K562 (cell line): ENCODE data around the gene B3GALNT1.

ENCODE experiments used
- E2F3 ChIP-seq: fragments of 250-450 bp; sonication (Bioruptor Pico); IDR thresholded peaks from 2 replicates; pipeline ENCODE4 v1.4.0; 2020; ENCODE audit warnings: mild to moderate bottlenecking
- EZH2 ChIP-seq: IDR thresholded peaks from 2 replicates; pipeline ENCODE4 v1.6.1; 2012; ENCODE audit warnings: low read depth, mild to moderate bottlenecking, inconsistent platforms, low read length, borderline replicate concordance
- PHF8 ChIP-seq: fragments of 200-600 bp; sonication (generic); IDR thresholded peaks from 2 replicates; pipeline ENCODE4 v1.6.1; 2012; ENCODE audit warnings: mixed run types, mild to moderate bottlenecking, inconsistent platforms, low read length, moderate library complexity, borderline replicate concordance
- POLR2AphosphoS5 ChIP-seq: IDR thresholded peaks from 2 replicates; pipeline ENCODE4 v1.6.1; 2011; ENCODE audit warnings: mild to moderate bottlenecking, low read depth, low read length, moderate library complexity; ENCODE audit not compliant: control insufficient read depth, insufficient read depth
- TBL1XR1 ChIP-seq, 2 experiments: IDR thresholded peaks; 2 replicates each; pipeline ENCODE4 v1.6.1; 2012; ENCODE audit warnings: improper control_type of control experiment in 2 of 2, low read length in 2 of 2, mild to moderate bottlenecking in 1 of 2
- ZBTB40 ChIP-seq, 2 experiments: fragments of 450-650 bp in 1 of 2; sonication (generic) in 1 of 2; formaldehyde crosslinking in 1 of 2; IDR thresholded peaks; 2 replicates each; pipeline versions ENCODE4 v1.7.1 to v1.9.0; 2016 to 2022; ENCODE audit warnings: inconsistent platforms in 1 of 2, mild to moderate bottlenecking in 1 of 2, missing genetic modification reagents in 1 of 2
- ZNF398 ChIP-seq: fragments of 250-450 bp; sonication (Bioruptor Pico); IDR thresholded peaks from 2 replicates; pipeline ENCODE4 v1.8.0; 2021; ENCODE audit warnings: moderate library complexity, mild to moderate bottlenecking, inconsistent platforms
- TF ChIP-seq, protein P1 (sequence below), 3 experiments: IDR thresholded peaks in 2 of 3; conservative IDR thresholded peaks in 1 of 3; 2 replicates each; pipeline ENCODE4 v1.5.1; 2011 to 2012; ENCODE audit warnings: low read length in 3 of 3, mild to moderate bottlenecking in 3 of 3, control low read depth in 2 of 3, improper control_type of control experiment in 1 of 3, inconsistent platforms in 1 of 3, low read depth in 1 of 3, mixed read lengths in 1 of 3, moderate library complexity in 1 of 3; ENCODE audit not compliant: insufficient read depth in 2 of 3

DNA sequence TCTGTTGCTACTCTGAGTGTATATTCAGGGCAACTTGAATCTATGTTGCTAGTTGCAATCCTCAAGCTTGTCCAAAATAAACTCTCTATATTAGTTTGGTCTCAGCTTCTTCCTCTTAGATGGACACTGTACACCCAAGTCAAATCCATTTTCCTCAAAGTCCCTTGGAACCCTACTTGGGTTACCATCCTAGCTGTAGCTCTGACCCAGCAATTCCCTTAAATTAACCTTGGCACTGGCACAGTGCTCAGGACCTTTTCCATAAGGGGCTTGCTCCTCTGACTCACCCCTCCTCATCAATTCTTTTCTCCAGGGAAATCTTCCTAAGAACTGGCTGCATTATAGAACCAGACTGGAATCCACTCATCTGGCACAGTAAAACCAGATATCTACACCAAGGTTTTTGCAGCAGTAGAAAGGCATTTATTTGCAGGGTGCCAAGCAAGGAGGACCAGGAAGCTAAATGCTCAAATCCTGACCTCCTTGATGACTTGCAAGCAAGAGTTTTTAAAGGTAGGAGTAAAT is 44.9 kb upstream of the B3GALNT1 start:
- TF ChIP-seq TBL1XR1 (IDR thresholded peaks at IDR 0.05; ENCODE audit: low read length in 2 of 2): no peak
- TF ChIP-seq ZNF398: no peak
- TF ChIP-seq ZBTB40 (IDR thresholded peaks at IDR 0.05): no peak
- TF ChIP-seq ZBTB40 (CRISPR knock-in tag; IDR thresholded peaks at IDR 0.05): no peak
- no peak for TF ChIP-seq E2F3 (CRISPR knock-in tag)
- TF ChIP-seq POLR2AphosphoS5: no peak
- TF ChIP-seq PHF8: no peak
- TF ChIP-seq, protein P1, sequence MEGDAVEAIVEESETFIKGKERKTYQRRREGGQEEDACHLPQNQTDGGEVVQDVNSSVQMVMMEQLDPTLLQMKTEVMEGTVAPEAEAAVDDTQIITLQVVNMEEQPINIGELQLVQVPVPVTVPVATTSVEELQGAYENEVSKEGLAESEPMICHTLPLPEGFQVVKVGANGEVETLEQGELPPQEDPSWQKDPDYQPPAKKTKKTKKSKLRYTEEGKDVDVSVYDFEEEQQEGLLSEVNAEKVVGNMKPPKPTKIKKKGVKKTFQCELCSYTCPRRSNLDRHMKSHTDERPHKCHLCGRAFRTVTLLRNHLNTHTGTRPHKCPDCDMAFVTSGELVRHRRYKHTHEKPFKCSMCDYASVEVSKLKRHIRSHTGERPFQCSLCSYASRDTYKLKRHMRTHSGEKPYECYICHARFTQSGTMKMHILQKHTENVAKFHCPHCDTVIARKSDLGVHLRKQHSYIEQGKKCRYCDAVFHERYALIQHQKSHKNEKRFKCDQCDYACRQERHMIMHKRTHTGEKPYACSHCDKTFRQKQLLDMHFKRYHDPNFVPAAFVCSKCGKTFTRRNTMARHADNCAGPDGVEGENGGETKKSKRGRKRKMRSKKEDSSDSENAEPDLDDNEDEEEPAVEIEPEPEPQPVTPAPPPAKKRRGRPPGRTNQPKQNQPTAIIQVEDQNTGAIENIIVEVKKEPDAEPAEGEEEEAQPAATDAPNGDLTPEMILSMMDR (IDR thresholded peaks at IDR 0.05 in 2 of 3, conservative IDR thresholded peaks at IDR 0.05 in 1 of 3; ENCODE audit: insufficient read depth in 2 of 3, low read depth in 1 of 3, low read length in 3 of 3): no peak
- no peak for TF ChIP-seq EZH2
